SK-N-SH (cell line): ENCODE data around the gene SEMA4B. TPM values are rescaled to one million over a fixed set of nuclear protein-coding genes. Genes with fewer than 3 reads are reported as not detected.

Experiments used
- CTCF ChIA-PET: fragments of 300-600, 350-600 bp; formaldehyde crosslinking; extraction: SDS; loops from one replicate; lab custom pipeline; 2021; lab: Yijun Ruan, JAX
- POLR2A ChIA-PET: fragments of 350-600 bp; sonication (Branson Sonifier 250); formaldehyde crosslinking; extraction: SDS; loops from one replicate; lab custom pipeline; 2020; ENCODE audit warnings: antibody characterized with exemption, inconsistent platforms; lab: Yijun Ruan, JAX
- DNase-seq: peaks from one replicate; pipeline ENCODE4 v3.0.0; 2012
- H2AFZ ChIP-seq: fragments of 200-600 bp; sonication (generic); 2 replicates; pipeline ENCODE4 v1.8.1; 2016; ENCODE audit warnings: antibody characterized with exemption, mild to moderate bottlenecking, low read depth
- H3F3A ChIP-seq: fragments of 200-600 bp; sonication (generic); replicated peaks from 2 replicates; pipeline ENCODE3; 2016; ENCODE audit warnings: antibody characterized with exemption, mild to moderate bottlenecking; ENCODE audit not compliant: insufficient read depth
- H3K27ac ChIP-seq, 2 experiments: fragments of 200-500 bp in 1 of 2; fragments of 200-600 bp in 1 of 2; sonication (Bioruptor generic) in 1 of 2; sonication (generic), shearing (Covaris generic) in 1 of 2; 2 replicates each; pipeline versions ENCODE4 v1.5.1 to v1.6.1; 2014 to 2016; ENCODE audit warnings: low read depth in 2 of 2, inconsistent platforms in 1 of 2, low read length in 1 of 2, mild to moderate bottlenecking in 1 of 2, mixed read lengths in 1 of 2
- H3K27me3 ChIP-seq: fragments of 200-600 bp; sonication (generic), shearing (Covaris generic); 2 replicates; pipeline ENCODE4 v1.6.1; 2016; ENCODE audit warnings: mixed run types; ENCODE audit not compliant: insufficient read depth
- H3K36me3 ChIP-seq, 2 experiments: fragments of 200-500 bp in 1 of 2; fragments of 200-600 bp in 1 of 2; sonication (Bioruptor generic) in 1 of 2; sonication (generic) in 1 of 2; replicated peaks in 1 of 2; 2 replicates each; pipeline versions ENCODE3 to v1.5.1; 2014 to 2016; ENCODE audit warnings: low read length in 1 of 2, mild to moderate bottlenecking in 1 of 2; ENCODE audit not compliant: insufficient read depth in 2 of 2, control insufficient read depth in 1 of 2
- H3K4me1 ChIP-seq, 2 experiments: fragments of 200-500 bp in 1 of 2; fragments of 200-600 bp in 1 of 2; sonication (Bioruptor generic) in 1 of 2; sonication (generic), shearing (Covaris generic) in 1 of 2; 2 replicates each; pipeline versions ENCODE4 v1.5.1 to v1.6.1; 2014 to 2016; ENCODE audit warnings: low read depth in 1 of 2, low read length in 1 of 2, mixed run types in 1 of 2; ENCODE audit not compliant: insufficient read depth in 2 of 2, control insufficient read depth in 1 of 2
- H3K4me2 ChIP-seq: fragments of 200-600 bp; sonication (generic), shearing (Covaris generic); 2 replicates; pipeline ENCODE4 v1.6.1; 2017; ENCODE audit warnings: mixed run types
- H3K4me3 ChIP-seq, 2 experiments: fragments of 200-500 bp in 1 of 2; fragments of 200-600 bp in 1 of 2; sonication (Bioruptor generic) in 1 of 2; sonication (generic), shearing (Covaris generic) in 1 of 2; 2 replicates each; pipeline versions ENCODE4 v1.5.1 to v1.8.1; 2014 to 2016; ENCODE audit warnings: low read depth in 2 of 2, inconsistent platforms in 1 of 2, low read length in 1 of 2, mild to moderate bottlenecking in 1 of 2, mixed read lengths in 1 of 2, moderate library complexity in 1 of 2
- H3K79me2 ChIP-seq: fragments of 200-600 bp; sonication (generic); 2 replicates; pipeline ENCODE4 v1.8.1; 2017; ENCODE audit warnings: mild to moderate bottlenecking; ENCODE audit not compliant: insufficient read depth
- H3K9ac ChIP-seq: fragments of 200-600 bp; sonication (generic); 2 replicates; pipeline ENCODE4 v1.6.1; 2017; ENCODE audit warnings: mixed run types
- H3K9me2 ChIP-seq: fragments of 200-600 bp; sonication (generic); 2 replicates; pipeline ENCODE4 v1.6.1; 2017; ENCODE audit warnings: mixed run types
- H3K9me3 ChIP-seq: fragments of 200-600 bp; sonication (generic); 2 replicates; pipeline ENCODE4 v1.6.1; 2017; ENCODE audit warnings: mixed run types, mild to moderate bottlenecking, moderate library complexity
- H4K20me1 ChIP-seq: fragments of 200-600 bp; sonication (generic); 2 replicates; pipeline ENCODE4 v1.6.1; 2017; ENCODE audit warnings: mild to moderate bottlenecking, mixed run types; ENCODE audit not compliant: insufficient read depth
- CHD2 ChIP-seq: fragments of 150-350 bp; IDR thresholded peaks from 2 replicates; pipeline ENCODE4 v1.6.1; 2018; ENCODE audit warnings: low read length; ENCODE audit not compliant: partially characterized antibody
- ELF1 ChIP-seq: IDR thresholded peaks from 2 replicates; pipeline ENCODE4 v1.4.0; 2012
- GABPA ChIP-seq: IDR thresholded peaks from 2 replicates; pipeline ENCODE4 v1.4.0; 2012; ENCODE audit warnings: low read depth, mild to moderate bottlenecking
- JUND ChIP-seq: IDR thresholded peaks from 2 replicates; pipeline ENCODE4 v1.4.0; 2012
- NFIC ChIP-seq: IDR thresholded peaks from 2 replicates; pipeline ENCODE4 v1.4.0; 2012; ENCODE audit warnings: borderline replicate concordance
- NRF1 ChIP-seq: IDR thresholded peaks from 2 replicates; pipeline ENCODE4 v1.6.1; 2012; ENCODE audit warnings: low read depth, mild to moderate bottlenecking, low read length
- RAD21 ChIP-seq: IDR thresholded peaks from 2 replicates; pipeline ENCODE4 v1.6.1; 2012; ENCODE audit warnings: mild to moderate bottlenecking, low read length
- RCOR1 ChIP-seq: fragments of 150-350 bp; IDR thresholded peaks from 2 replicates; pipeline ENCODE4 v1.6.1; 2017; ENCODE audit warnings: antibody characterized with exemption, low read length
- REST ChIP-seq: IDR thresholded peaks from 2 replicates; pipeline ENCODE4 v1.6.1; 2012; ENCODE audit warnings: mild to moderate bottlenecking, low read depth, low read length, moderate library complexity
- RXRA ChIP-seq: IDR thresholded peaks from 2 replicates; pipeline ENCODE4 v1.4.0; 2012; ENCODE audit warnings: low read depth, mild to moderate bottlenecking, borderline replicate concordance
- SIN3A ChIP-seq: IDR thresholded peaks from 2 replicates; pipeline ENCODE4 v1.6.1; 2012; ENCODE audit warnings: low read depth, mild to moderate bottlenecking, low read length, moderate library complexity, borderline replicate concordance
- TAF1 ChIP-seq: IDR thresholded peaks from 2 replicates; pipeline ENCODE4 v1.6.1; 2012; ENCODE audit warnings: low read depth, mild to moderate bottlenecking, low read length, moderate library complexity, borderline replicate concordance
- TCF12 ChIP-seq: IDR thresholded peaks from 2 replicates; pipeline ENCODE4 v1.4.0; 2012
- WGBS: methylation state at CpG from one replicate; pipeline ENCODE4 v1.1.6; 2017; ENCODE audit warnings: low lambda C conversion rate; 5-methylcytosine and 5-hydroxymethylcytosine counted together
- polyA plus RNA-seq, 3 experiments: library from polyadenylated mRNA; depleted of rRNA; stranded (reverse); fragments of >200 nt; gene quantifications; 2 replicates each; pipeline ENCODE4 v1.2.3, GENCODE V29; 2012
- TF ChIP-seq, protein P1 (sequence below): IDR thresholded peaks from 2 replicates; pipeline ENCODE4 v1.4.0; 2012; ENCODE audit warnings: low read depth, borderline replicate concordance

Gene SEMA4B
- polyA plus RNA-seq, 1 of the 3 experiments (the other 2 are of a cell fraction), result 38.9 TPM

DNA sequence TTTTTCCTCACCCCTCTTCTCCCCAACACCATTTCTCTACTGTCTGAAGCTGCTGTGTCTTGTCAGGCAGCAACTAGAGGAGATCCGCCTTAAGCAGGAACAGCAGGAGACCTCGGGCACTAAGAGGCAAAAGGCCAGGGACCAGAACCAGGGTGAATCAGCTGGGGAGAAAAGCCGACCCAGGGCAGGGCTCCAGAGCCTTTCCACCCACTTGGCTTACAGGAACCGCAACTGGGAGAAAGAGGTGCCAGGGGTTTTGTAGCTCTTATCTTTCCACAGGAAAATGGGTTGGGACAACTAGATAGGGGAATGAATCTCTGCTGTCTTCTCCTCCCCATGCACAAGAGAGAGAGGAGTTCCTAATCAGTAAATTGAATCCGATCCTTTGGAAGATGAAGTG, 61.3 kb downstream of the SEMA4B start (continued):
- TF ChIP-seq TAF1 (no peak), RAD21 (no peak)
- TF ChIP-seq, all 33 proteins: peak for 0

DNA sequence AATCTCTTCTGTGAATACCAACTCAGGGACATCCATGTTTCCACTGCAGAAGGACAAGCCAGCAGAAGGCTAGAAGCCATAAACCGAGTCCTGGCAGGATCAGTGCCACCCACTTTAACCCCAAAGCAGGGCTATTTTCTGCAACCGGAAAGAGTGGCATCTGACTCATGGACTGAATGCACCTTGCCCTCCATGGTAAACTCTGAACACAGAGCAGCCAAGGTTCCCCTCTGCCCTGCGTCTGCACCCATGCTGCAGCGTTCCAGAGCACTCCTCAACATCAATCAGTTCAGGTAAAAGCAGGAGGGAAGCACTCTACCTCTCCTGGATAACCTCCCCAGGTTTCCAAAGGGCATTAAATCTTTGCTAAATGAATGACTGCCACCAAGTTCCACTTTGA, 63.5 kb downstream of the SEMA4B start:
- peaks cover 12 to 28% of the 10 kb centered on the region in 2 experiments for H3K36me3 ChIP-seq
- 16% methylated on average over 4 of the region's 4 CpGs for WGBS
- no peaks in the 10 kb centered on the region for H3K9me2 ChIP-seq
- H3K79me2 ChIP-seq, result peaks cover 41% of the 10 kb centered on the region
- DNase-seq, result no peak
- H3K27ac ChIP-seq, result peak overlapping the region; percentile 92 to 95
- CTCF ChIA-PET, result no interaction called here
- peak overlapping the region; percentile 88; the same call in 1 of the 2 replicates for H2AFZ ChIP-seq
- peaks cover 26% of the 10 kb centered on the region for H4K20me1 ChIP-seq
- no peaks in the 10 kb centered on the region for H3K27me3 ChIP-seq
- H3K9me3 ChIP-seq, result no peaks in the 10 kb centered on the region
- POLR2A ChIA-PET, result no interaction called here
- H3K4me2 ChIP-seq, result peak overlapping the region; percentile 99
- TF ChIP-seq RAD21, result no peak
- no peak for TF ChIP-seq GABPA
- no peak for TF ChIP-seq NRF1
- TF ChIP-seq JUND, result no peak
- no peak for TF ChIP-seq ELF1
- TF ChIP-seq, protein P1, sequence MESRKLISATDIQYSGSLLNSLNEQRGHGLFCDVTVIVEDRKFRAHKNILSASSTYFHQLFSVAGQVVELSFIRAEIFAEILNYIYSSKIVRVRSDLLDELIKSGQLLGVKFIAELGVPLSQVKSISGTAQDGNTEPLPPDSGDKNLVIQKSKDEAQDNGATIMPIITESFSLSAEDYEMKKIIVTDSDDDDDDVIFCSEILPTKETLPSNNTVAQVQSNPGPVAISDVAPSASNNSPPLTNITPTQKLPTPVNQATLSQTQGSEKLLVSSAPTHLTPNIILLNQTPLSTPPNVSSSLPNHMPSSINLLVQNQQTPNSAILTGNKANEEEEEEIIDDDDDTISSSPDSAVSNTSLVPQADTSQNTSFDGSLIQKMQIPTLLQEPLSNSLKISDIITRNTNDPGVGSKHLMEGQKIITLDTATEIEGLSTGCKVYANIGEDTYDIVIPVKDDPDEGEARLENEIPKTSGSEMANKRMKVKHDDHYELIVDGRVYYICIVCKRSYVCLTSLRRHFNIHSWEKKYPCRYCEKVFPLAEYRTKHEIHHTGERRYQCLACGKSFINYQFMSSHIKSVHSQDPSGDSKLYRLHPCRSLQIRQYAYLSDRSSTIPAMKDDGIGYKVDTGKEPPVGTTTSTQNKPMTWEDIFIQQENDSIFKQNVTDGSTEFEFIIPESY, result no peak
- no peak for TF ChIP-seq TCF12
- TF ChIP-seq CHD2, result no peak
- no peak for TF ChIP-seq NFIC
- no peak for TF ChIP-seq RCOR1
- TF ChIP-seq SIN3A, result no peak
- no peak for TF ChIP-seq REST
- no peak for TF ChIP-seq RXRA
- peak overlapping the region; percentile 69 to 94 for H3K4me3 ChIP-seq
- peak overlapping the region; percentile 85; the same call in 1 of the 2 replicates for H3K9ac ChIP-seq
- peaks cover 10% of the 10 kb centered on the region for H3F3A ChIP-seq
- peaks cover 14 to 15% of the 10 kb centered on the region in 2 experiments; a peak in 3 of 4 replicates for H3K4me1 ChIP-seq
